ENCODE data around the gene MAS1.

- TF ChIP-seq POLR2AphosphoS5 (IDR thresholded peaks at IDR 0.05; ENCODE audit: low read depth, low read length) (no peak), POLR2A (IDR thresholded peaks at IDR 0.05; ENCODE audit: low read depth, low read length) (no peak), TAF1 (IDR thresholded peaks at IDR 0.05; ENCODE audit: borderline replicate concordance, low read depth, low read length) (no peak)
Observed at GRCh38 chr6:159910342-159910741, 19.6 kb downstream of the MAS1 start.

Measured in GM12892 (cell line).